ENCODE results near the gene NEUROD2.

NEUROD2 gene

DNA sequence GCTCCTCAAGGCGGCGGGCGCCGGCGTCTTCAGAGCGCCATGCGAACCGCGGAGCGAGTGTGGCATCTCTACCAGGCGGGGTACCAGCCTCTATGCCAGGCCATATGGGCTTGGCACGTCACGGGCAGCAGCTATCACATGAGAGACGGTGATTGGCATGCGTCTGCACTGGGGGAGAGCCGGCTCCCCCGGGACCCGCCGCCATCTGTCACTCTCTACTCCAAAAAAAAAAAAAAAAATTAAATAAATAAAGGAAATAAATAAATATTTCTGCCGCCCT lies at the start of gene NEUROD2:
NEUROD2 (minus strand) TSS at position 70 of the 280 bp plus-strand sequence. CDS start 1,321 bp downstream, outside the sequence.
- Histone ChIP-seq H3K4me3 (ENCODE audit: low read depth, low read length) (peak within 1 kb of the TSS; percentile 22), H3K27ac (ENCODE audit: extremely low read depth, low read depth, low read length) (no peak within 1 kb of the TSS; the same call in 1 of the 2 replicates), H3K9me3 (ENCODE audit: control insufficient read depth, insufficient read depth, low read depth, low read length) (no peaks in the 10 kb centered on the region), H3K36me3 (ENCODE audit: control insufficient read depth in 2 of 2, insufficient read depth in 1 of 2, low read length in 2 of 2) (no peaks in the 10 kb centered on the region), H3K4me1 (ENCODE audit: control insufficient read depth, insufficient read depth, low read length) (peaks cover 24% of the 10 kb centered on the region)
- POLR2A ChIA-PET: no interaction called here
- CTCF ChIA-PET: interaction anchor here (3.0 kb wide), 1 partner anchor 14 kb away, joined by 41 read pairs; no protein-coding TSS in a partner anchor
- TF ChIP-seq ZNF707 (tag by site-specific recombination; IDR thresholded peaks at IDR 0.05) (no peak), GLIS2 (tag by site-specific recombination; IDR thresholded peaks at IDR 0.05) (no peak), ZNF112 (tag by site-specific recombination; IDR thresholded peaks at IDR 0.05) (no peak), ZNF174 (tag by site-specific recombination; IDR thresholded peaks at IDR 0.05) (no peak), ZNF76 (tag by site-specific recombination; IDR thresholded peaks at IDR 0.05; ENCODE audit: borderline replicate concordance, low read depth) (no peak), ZNF426 (tag by site-specific recombination; IDR thresholded peaks at IDR 0.05) (peak; percentile 12; the same call in 1 of the 2 replicates), ZSCAN30 (tag by site-specific recombination; IDR thresholded peaks at IDR 0.05) (no peak), ZNF121 (tag by site-specific recombination; IDR thresholded peaks at IDR 0.05) (no peak), FEZF1 (tag by site-specific recombination; IDR thresholded peaks at IDR 0.05) (no peak), ZNF596 (tag by site-specific recombination; IDR thresholded peaks at IDR 0.05) (no peak), GLI4 (tag by site-specific recombination; IDR thresholded peaks at IDR 0.05) (no peak), BCL11A (tag by site-specific recombination; IDR thresholded peaks at IDR 0.05; ENCODE audit: low read depth) (no peak), ZNF221 (tag by site-specific recombination; IDR thresholded peaks at IDR 0.05; ENCODE audit: borderline replicate concordance) (no peak), ZNF341 (tag by site-specific recombination; IDR thresholded peaks at IDR 0.05; ENCODE audit: low read depth) (no peak), ZNF791 (tag by site-specific recombination; IDR thresholded peaks at IDR 0.05) (no peak), ZNF133 (tag by site-specific recombination; IDR thresholded peaks at IDR 0.05) (no peak), GLI2 (tag by site-specific recombination; IDR thresholded peaks at IDR 0.05; ENCODE audit: borderline replicate concordance, low read depth) (no peak), ZBTB8A (tag by site-specific recombination; IDR thresholded peaks at IDR 0.05) (peak; percentile 35), ZNF311 (tag by site-specific recombination; IDR thresholded peaks at IDR 0.05; ENCODE audit: borderline replicate concordance) (no peak), GFI1B (tag by site-specific recombination; IDR thresholded peaks at IDR 0.05) (no peak), ZNF394 (tag by site-specific recombination; IDR thresholded peaks at IDR 0.05; ENCODE audit: borderline replicate concordance) (peak; percentile 40; the same call in 1 of the 2 replicates), ZNF10 (tag by site-specific recombination; IDR thresholded peaks at IDR 0.05) (no peak), HOXD13 (CRISPR knock-in tag; IDR thresholded peaks at IDR 0.05; ENCODE audit: borderline replicate concordance) (no peak)
- TF ChIP-seq, protein P1, sequence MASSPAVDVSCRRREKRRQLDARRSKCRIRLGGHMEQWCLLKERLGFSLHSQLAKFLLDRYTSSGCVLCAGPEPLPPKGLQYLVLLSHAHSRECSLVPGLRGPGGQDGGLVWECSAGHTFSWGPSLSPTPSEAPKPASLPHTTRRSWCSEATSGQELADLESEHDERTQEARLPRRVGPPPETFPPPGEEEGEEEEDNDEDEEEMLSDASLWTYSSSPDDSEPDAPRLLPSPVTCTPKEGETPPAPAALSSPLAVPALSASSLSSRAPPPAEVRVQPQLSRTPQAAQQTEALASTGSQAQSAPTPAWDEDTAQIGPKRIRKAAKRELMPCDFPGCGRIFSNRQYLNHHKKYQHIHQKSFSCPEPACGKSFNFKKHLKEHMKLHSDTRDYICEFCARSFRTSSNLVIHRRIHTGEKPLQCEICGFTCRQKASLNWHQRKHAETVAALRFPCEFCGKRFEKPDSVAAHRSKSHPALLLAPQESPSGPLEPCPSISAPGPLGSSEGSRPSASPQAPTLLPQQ (tag by site-specific recombination; IDR thresholded peaks at IDR 0.05): no peak
- TF ChIP-seq, protein P2, sequence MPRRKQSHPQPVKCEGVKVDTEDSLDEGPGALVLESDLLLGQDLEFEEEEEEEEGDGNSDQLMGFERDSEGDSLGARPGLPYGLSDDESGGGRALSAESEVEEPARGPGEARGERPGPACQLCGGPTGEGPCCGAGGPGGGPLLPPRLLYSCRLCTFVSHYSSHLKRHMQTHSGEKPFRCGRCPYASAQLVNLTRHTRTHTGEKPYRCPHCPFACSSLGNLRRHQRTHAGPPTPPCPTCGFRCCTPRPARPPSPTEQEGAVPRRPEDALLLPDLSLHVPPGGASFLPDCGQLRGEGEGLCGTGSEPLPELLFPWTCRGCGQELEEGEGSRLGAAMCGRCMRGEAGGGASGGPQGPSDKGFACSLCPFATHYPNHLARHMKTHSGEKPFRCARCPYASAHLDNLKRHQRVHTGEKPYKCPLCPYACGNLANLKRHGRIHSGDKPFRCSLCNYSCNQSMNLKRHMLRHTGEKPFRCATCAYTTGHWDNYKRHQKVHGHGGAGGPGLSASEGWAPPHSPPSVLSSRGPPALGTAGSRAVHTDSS (tag by site-specific recombination; IDR thresholded peaks at IDR 0.05): no peak
- TF ChIP-seq, protein P3, sequence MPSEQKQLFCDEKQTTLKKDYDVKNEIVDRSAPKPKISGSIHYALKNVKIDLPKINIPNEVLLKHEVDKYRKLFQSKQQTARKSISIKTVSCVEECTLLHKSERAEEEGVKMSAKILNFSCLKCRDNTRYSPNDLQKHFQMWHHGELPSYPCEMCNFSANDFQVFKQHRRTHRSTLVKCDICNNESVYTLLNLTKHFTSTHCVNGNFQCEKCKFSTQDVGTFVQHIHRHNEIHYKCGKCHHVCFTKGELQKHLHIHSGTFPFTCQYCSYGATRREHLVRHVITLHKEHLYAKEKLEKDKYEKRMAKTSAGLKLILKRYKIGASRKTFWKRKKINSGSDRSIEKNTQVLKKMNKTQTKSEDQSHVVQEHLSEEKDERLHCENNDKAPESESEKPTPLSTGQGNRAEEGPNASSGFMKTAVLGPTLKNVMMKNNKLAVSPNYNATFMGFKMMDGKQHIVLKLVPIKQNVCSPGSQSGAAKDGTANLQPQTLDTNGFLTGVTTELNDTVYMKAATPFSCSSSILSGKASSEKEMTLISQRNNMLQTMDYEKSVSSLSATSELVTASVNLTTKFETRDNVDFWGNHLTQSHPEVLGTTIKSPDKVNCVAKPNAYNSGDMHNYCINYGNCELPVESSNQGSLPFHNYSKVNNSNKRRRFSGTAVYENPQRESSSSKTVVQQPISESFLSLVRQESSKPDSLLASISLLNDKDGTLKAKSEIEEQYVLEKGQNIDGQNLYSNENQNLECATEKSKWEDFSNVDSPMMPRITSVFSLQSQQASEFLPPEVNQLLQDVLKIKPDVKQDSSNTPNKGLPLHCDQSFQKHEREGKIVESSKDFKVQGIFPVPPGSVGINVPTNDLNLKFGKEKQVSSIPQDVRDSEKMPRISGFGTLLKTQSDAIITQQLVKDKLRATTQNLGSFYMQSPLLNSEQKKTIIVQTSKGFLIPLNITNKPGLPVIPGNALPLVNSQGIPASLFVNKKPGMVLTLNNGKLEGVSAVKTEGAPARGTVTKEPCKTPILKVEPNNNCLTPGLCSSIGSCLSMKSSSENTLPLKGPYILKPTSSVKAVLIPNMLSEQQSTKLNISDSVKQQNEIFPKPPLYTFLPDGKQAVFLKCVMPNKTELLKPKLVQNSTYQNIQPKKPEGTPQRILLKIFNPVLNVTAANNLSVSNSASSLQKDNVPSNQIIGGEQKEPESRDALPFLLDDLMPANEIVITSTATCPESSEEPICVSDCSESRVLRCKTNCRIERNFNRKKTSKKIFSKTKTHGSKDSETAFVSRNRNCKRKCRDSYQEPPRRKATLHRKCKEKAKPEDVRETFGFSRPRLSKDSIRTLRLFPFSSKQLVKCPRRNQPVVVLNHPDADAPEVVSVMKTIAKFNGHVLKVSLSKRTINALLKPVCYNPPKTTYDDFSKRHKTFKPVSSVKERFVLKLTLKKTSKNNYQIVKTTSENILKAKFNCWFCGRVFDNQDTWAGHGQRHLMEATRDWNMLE (tag by site-specific recombination; conservative IDR thresholded peaks at IDR 0.05; ENCODE audit: low read depth): 0 out of 2 replicates have a peak, but pooled peaks have one; percentile 40
- TF ChIP-seq, protein P4, sequence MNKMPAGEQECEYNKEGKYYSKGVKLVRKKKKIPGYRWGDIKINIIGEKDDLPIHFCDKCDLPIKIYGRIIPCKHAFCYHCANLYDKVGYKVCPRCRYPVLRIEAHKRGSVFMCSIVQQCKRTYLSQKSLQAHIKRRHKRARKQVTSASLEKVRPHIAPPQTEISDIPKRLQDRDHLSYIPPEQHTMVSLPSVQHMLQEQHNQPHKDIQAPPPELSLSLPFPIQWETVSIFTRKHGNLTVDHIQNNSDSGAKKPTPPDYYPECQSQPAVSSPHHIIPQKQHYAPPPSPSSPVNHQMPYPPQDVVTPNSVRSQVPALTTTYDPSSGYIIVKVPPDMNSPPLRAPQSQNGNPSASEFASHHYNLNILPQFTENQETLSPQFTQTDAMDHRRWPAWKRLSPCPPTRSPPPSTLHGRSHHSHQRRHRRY (tag by site-specific recombination; IDR thresholded peaks at IDR 0.05): no peak
- TF ChIP-seq, protein P5, sequence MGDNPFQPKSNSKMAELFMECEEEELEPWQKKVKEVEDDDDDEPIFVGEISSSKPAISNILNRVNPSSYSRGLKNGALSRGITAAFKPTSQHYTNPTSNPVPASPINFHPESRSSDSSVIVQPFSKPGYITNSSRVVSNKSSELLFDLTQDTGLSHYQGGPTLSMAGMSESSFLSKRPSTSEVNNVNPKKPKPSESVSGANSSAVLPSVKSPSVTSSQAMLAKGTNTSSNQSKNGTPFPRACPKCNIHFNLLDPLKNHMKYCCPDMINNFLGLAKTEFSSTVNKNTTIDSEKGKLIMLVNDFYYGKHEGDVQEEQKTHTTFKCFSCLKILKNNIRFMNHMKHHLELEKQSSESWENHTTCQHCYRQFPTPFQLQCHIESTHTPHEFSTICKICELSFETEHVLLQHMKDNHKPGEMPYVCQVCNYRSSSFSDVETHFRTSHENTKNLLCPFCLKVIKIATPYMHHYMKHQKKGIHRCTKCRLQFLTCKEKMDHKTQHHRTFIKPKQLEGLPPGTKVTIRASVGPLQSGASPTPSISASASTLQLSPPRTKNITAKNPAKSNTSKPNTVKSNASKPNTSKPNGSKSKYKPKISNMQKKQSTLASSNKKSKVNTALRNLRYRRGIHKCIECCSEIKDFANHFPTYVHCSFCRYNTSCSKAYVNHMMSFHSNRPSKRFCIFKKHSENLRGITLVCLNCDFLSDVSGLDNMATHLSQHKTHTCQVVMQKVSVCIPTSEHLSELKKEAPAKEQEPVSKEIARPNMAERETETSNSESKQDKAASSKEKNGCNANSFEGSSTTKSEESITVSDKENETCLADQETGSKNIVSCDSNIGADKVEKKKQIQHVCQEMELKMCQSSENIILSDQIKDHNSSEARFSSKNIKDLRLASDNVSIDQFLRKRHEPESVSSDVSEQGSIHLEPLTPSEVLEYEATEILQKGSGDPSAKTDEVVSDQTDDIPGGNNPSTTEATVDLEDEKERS (tag by site-specific recombination; IDR thresholded peaks at IDR 0.05): no peak

All from HEK293 (cell line).